GM12891 (cell line): ENCODE data around the gene ZNF668.

Experiments used
- POLR2A ChIP-seq: IDR thresholded peaks from 2 replicates; pipeline ENCODE4 v1.6.1; 2011; ENCODE audit warnings: low read depth, low read length, control low read depth
- POLR2AphosphoS5 ChIP-seq: IDR thresholded peaks from 2 replicates; pipeline ENCODE4 v1.6.1; 2011; ENCODE audit warnings: low read depth, low read length, control low read depth

GRCh38 chr16:31088459-31089183 is 14.6 kb upstream of the ZNF668 start, which contains the start of gene PRSS53:
- TF ChIP-seq POLR2A (no peak), POLR2AphosphoS5 (no peak)
